ENCODE measurements around the gene SNX9. TPM values are rescaled to one million over a fixed set of nuclear protein-coding genes. Genes with fewer than 3 reads are reported as not detected.
"Not testable (repeated sequence)": the region's sequence is repeated elsewhere in the genome, so short reads cannot be mapped to it uniquely, and the experiment has no call there.

SNX9 gene
- total and polyA plus RNA-seq, 3 donors from 2014 or later = 26.0 to 32.6 (median 30.1) TPM

- WGBS, 2 donors = 91 to 95% methylated on average over 8 of the region's 8 CpGs
- no peaks in the 10 kb centered on the region for H3K36me3 ChIP-seq (ENCODE audit: low read depth, missing control alignments)
- H3K27me3 ChIP-seq = no peaks in the 10 kb centered on the region
- H3K9me3 ChIP-seq = no peaks in the 10 kb centered on the region
- TF ChIP-seq, protein P1, sequence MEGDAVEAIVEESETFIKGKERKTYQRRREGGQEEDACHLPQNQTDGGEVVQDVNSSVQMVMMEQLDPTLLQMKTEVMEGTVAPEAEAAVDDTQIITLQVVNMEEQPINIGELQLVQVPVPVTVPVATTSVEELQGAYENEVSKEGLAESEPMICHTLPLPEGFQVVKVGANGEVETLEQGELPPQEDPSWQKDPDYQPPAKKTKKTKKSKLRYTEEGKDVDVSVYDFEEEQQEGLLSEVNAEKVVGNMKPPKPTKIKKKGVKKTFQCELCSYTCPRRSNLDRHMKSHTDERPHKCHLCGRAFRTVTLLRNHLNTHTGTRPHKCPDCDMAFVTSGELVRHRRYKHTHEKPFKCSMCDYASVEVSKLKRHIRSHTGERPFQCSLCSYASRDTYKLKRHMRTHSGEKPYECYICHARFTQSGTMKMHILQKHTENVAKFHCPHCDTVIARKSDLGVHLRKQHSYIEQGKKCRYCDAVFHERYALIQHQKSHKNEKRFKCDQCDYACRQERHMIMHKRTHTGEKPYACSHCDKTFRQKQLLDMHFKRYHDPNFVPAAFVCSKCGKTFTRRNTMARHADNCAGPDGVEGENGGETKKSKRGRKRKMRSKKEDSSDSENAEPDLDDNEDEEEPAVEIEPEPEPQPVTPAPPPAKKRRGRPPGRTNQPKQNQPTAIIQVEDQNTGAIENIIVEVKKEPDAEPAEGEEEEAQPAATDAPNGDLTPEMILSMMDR (IDR thresholded peaks at IDR 0.05) = no peak
- TF ChIP-seq POLR2A (IDR thresholded peaks at IDR 0.05) = no peak
- no peak for DNase-seq
- no peak overlapping the region for H3K27ac ChIP-seq
- H3K4me1 ChIP-seq = no peaks in the 10 kb centered on the region
- no peak overlapping the region for H3K4me3 ChIP-seq
- intact Hi-C loops (cut with DNase I; ENCODE audit: low total_unique reads) = no loop called here
Measured at GRCh38 chr6:157967486-157967885, 144.4 kb downstream of the SNX9 start.

- DNase-seq; intact Hi-C loops (cut with DNase I; ENCODE audit: low total_unique reads); H3K9me3 ChIP-seq; H3K4me1 ChIP-seq; H3K27ac ChIP-seq; H3K4me3 ChIP-seq; H3K36me3 ChIP-seq (ENCODE audit: low read depth, missing control alignments); H3K27me3 ChIP-seq: not testable (repeated sequence)
- WGBS, 2 donors = 85 to 88% methylated on average over 3 of the region's 3 CpGs
Measured at GRCh38 chr6:157972177-157972576, 149.1 kb downstream of the SNX9 start.

- H3K9me3 ChIP-seq = no peaks in the 10 kb centered on the region
- intact Hi-C loops (cut with DNase I; ENCODE audit: low total_unique reads) = no loop called here
- H3K36me3 ChIP-seq (ENCODE audit: low read depth, missing control alignments) = no peaks in the 10 kb centered on the region
- no peaks in the 10 kb centered on the region for H3K27me3 ChIP-seq
- H3K27ac ChIP-seq = no peak overlapping the region
- H3K4me3 ChIP-seq = no peak overlapping the region
- TF ChIP-seq, protein P1 (IDR thresholded peaks at IDR 0.05) = no peak
- TF ChIP-seq POLR2A (IDR thresholded peaks at IDR 0.05) = no peak
- 82 to 89% methylated on average over 9 of the region's 9 CpGs for whole genome bisulfite sequencing, 2 donors
- no peak for DNase-seq
- H3K4me1 ChIP-seq = no peaks in the 10 kb centered on the region
Measured at GRCh38 chr6:157974341-157974894, 151.4 kb downstream of the SNX9 start.

DNA sequence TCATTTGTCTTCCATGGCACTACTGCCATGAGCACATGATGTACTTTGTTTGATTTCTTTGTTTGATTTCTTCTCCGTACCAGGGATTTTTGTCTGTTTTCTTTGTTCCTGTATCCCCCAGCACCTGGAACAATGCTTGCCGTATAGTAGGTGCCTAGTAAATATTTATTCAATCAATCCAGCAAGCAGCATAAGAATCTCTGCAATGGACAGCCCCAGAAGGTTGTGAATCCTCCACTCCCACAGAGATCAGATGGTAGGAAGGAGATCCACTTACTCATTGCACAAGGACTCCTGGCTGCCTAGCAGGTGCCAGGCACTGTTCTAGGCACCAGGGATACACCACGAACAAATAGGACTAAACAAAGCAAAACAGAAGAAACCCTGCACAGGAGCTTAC, 151.9 kb downstream of the SNX9 start:
- intact Hi-C loops (cut with DNase I; ENCODE audit: low total_unique reads) = no loop called here
- no peak for DNase-seq
- no peaks in the 10 kb centered on the region for H3K9me3 ChIP-seq
- WGBS, 2 donors = 85 to 88% methylated on average over 3 of the region's 3 CpGs
- no peaks in the 10 kb centered on the region for H3K4me1 ChIP-seq
- no peak overlapping the region for H3K27ac ChIP-seq
- no peaks in the 10 kb centered on the region for H3K27me3 ChIP-seq
- H3K36me3 ChIP-seq (ENCODE audit: low read depth, missing control alignments) = no peaks in the 10 kb centered on the region
- H3K4me3 ChIP-seq = no peak overlapping the region
- TF ChIP-seq, protein P1 (IDR thresholded peaks at IDR 0.05) = no peak
- TF ChIP-seq POLR2A (IDR thresholded peaks at IDR 0.05) = no peak

- intact Hi-C loops (cut with DNase I; ENCODE audit: low total_unique reads) = no loop called here
- H3K27me3 ChIP-seq = no peaks in the 10 kb centered on the region
- no peaks in the 10 kb centered on the region for H3K36me3 ChIP-seq (ENCODE audit: low read depth, missing control alignments)
- no peak for TF ChIP-seq POLR2A (IDR thresholded peaks at IDR 0.05)
- TF ChIP-seq, protein P1 (IDR thresholded peaks at IDR 0.05) = no peak
- no peak overlapping the region for H3K27ac ChIP-seq
- H3K4me3 ChIP-seq = no peak overlapping the region
- H3K9me3 ChIP-seq = no peaks in the 10 kb centered on the region
- 76 to 94% methylated on average over 2 of the region's 2 CpGs for WGBS, 2 donors
- peaks cover 2% of the 10 kb centered on the region for H3K4me1 ChIP-seq
- no peak for DNase-seq
Measured at GRCh38 chr6:157975456-157975855, 152.4 kb downstream of the SNX9 start.
